SU-DHL-6 (cell line): ENCODE results near the gene SCLT1.

Source experiments
- CTCF ChIP-seq: fragments of 200-600 bp; sonication (generic); IDR thresholded peaks from one replicate; pipeline ENCODE4 v1.5.1; 2017; ENCODE audit warnings: antibody characterized with exemption, mild to moderate bottlenecking, low read length, moderate library complexity; ENCODE audit not compliant: insufficient read depth, poor library complexity, severe bottlenecking
- EZH2phosphoT487 ChIP-seq: fragments of 200-600 bp; sonication (generic), shearing (Covaris generic); conservative IDR thresholded peaks from 2 replicates; pipeline ENCODE4 v1.6.1; 2018; ENCODE audit warnings: mild to moderate bottlenecking, antibody characterized with exemption, low read length, moderate library complexity, mixed read lengths

- no peak for TF ChIP-seq CTCF
- no peak for TF ChIP-seq EZH2phosphoT487
Observed at GRCh38 chr4:128861856-128862518, 231.4 kb downstream of the SCLT1 start.
